PC-9 (cell line): Measurements from ENCODE around the gene OLR1. TPM values are rescaled to one million over a fixed set of nuclear protein-coding genes. Genes with fewer than 3 reads are reported as not detected.

Experiments
- BruUV-seq: library from RNA; stranded (reverse); fragments of 400-500 nt; replicated peaks from 2 replicates; lab custom pipeline; 2021; lab: Mats Ljungman, UMichigan
- CTCF ChIA-PET: fragments of 300-600 bp; sonication (Branson Sonifier 250); formaldehyde crosslinking; loops from one replicate; lab custom pipeline; 2022; ENCODE audit warnings: antibody characterized with exemption; lab: Charles Lee
- POLR2A ChIA-PET: fragments of 300-600 bp; sonication (Branson Sonifier 250); formaldehyde crosslinking; loops from one replicate; lab custom pipeline; 2022; ENCODE audit warnings: antibody characterized with exemption; ENCODE audit not compliant: unreplicated experiment; lab: Charles Lee
- DNase-seq, 2 experiments: peaks; one replicate each; pipeline versions ENCODE4 v3.0.0 to v3.0.0-alpha.2; 2015 to 2022; ENCODE audit warnings: mixed read lengths in 1 of 2
- H2AFZ ChIP-seq: fragments of 200-600 bp; sonication (generic); 2 replicates; pipeline ENCODE4 v1.8.1; 2017; ENCODE audit warnings: antibody characterized with exemption
- H3F3A ChIP-seq: fragments of 200-600 bp; sonication (generic); 2 replicates; pipeline ENCODE4 v1.8.1; 2017; ENCODE audit warnings: antibody characterized with exemption, mild to moderate bottlenecking, low read depth; ENCODE audit not compliant: insufficient read depth
- H3K27ac ChIP-seq: fragments of 200-600 bp; sonication (generic); 2 replicates; pipeline ENCODE4 v1.6.1; 2016; ENCODE audit warnings: mixed run types
- H3K27me3 ChIP-seq: fragments of 200-600 bp; sonication (generic); 2 replicates; pipeline ENCODE4 v1.6.1; 2016; ENCODE audit warnings: low read depth, mixed run types; ENCODE audit not compliant: insufficient read depth
- H3K36me3 ChIP-seq: fragments of 200-600 bp; sonication (generic); 2 replicates; pipeline ENCODE4 v1.6.1; 2016; ENCODE audit warnings: low read depth, mixed run types
- H3K4me1 ChIP-seq: fragments of 200-600 bp; sonication (generic); replicated peaks from 2 replicates; pipeline ENCODE4 v1.6.1; 2016; ENCODE audit warnings: mixed run types; ENCODE audit not compliant: insufficient read depth
- H3K4me2 ChIP-seq: fragments of 200-600 bp; sonication (generic); 2 replicates; pipeline ENCODE4 v1.6.1; 2017; ENCODE audit warnings: mixed run types
- H3K4me3 ChIP-seq: fragments of 200-600 bp; sonication (generic); 2 replicates; pipeline ENCODE4 v1.6.1; 2016; ENCODE audit warnings: mixed run types
- H3K79me2 ChIP-seq: fragments of 200-600 bp; sonication (generic); 2 replicates; pipeline ENCODE4 v1.6.1; 2017; ENCODE audit warnings: low read depth, mixed run types
- H3K9me2 ChIP-seq: fragments of 200-600 bp; sonication (generic); 2 replicates; pipeline ENCODE4 v1.8.1; 2017; ENCODE audit warnings: mild to moderate bottlenecking; ENCODE audit not compliant: insufficient read depth
- H3K9me3 ChIP-seq: fragments of 200-600 bp; sonication (generic); 2 replicates; pipeline ENCODE4 v1.8.1; 2016; ENCODE audit warnings: low read depth; ENCODE audit not compliant: insufficient read depth
- H4K20me1 ChIP-seq: fragments of 200-600 bp; sonication (generic); 2 replicates; pipeline ENCODE4 v1.8.1; 2017; ENCODE audit not compliant: insufficient read depth
- CTCF ChIP-seq: fragments of 200-600 bp; sonication (generic); conservative IDR thresholded peaks from 2 replicates; pipeline ENCODE4 v1.6.1; 2017; ENCODE audit warnings: mixed run types, antibody characterized with exemption, mild to moderate bottlenecking, moderate library complexity
- EZH2 ChIP-seq: fragments of 200-600 bp; sonication (generic); IDR thresholded peaks from 2 replicates; pipeline ENCODE4 v1.8.0; 2017; ENCODE audit warnings: antibody characterized with exemption, low read depth
- intact Hi-C: fragments of 100-400 bp; cut with micrococcal nuclease; formaldehyde crosslinking; loops from one replicate; pipeline ENCODE4 v1.10.0; 2022; ENCODE audit not compliant: unreplicated experiment
- total RNA-seq: library from RNA; stranded (reverse); gene quantifications from 2 replicates; pipeline ENCODE4 v1.2.3, GENCODE V29; 2021

The OLR1 gene
- total RNA-seq, 1 experiment from 2014 or later, result 22.4 TPM

- ChIA-PET POLR2A (interaction anchor here (0.6 kb wide), 1 partner anchor 246 kb away, joined by 6 read pairs; no protein-coding TSS in a partner anchor), CTCF (interaction anchor here (0.6 to 1.0 kb wide), 3 partner anchors 109 to 383 kb away, joined by 3 to 16 read pairs (median 3); no protein-coding TSS in a partner anchor)
- Histone ChIP-seq H3K9me2 (no peaks in the 10 kb centered on the region), H3K4me3 (no peak overlapping the region), H2AFZ (no peak overlapping the region), H3K79me2 (no peaks in the 10 kb centered on the region), H3K36me3 (no peaks in the 10 kb centered on the region), H3K4me2 (no peak overlapping the region), H3K27ac (no peak overlapping the region), H3K9me3 (no peaks in the 10 kb centered on the region), H3K27me3 (no peaks in the 10 kb centered on the region), H3F3A (peaks cover 6% of the 10 kb centered on the region; the same call in 1 of the 2 replicates), H4K20me1 (no peaks in the 10 kb centered on the region), H3K4me1 (peaks cover 18% of the 10 kb centered on the region)
- intact Hi-C loops, result no loop called here
- no peak for DNase-seq
- no TSS peak for BruUV-seq
- TF ChIP-seq CTCF, result no peak
- TF ChIP-seq EZH2, result no peak
Measured at GRCh38 chr12:10132850-10133370, 39.0 kb downstream of the OLR1 start.

- Histone ChIP-seq H2AFZ (no peak overlapping the region), H4K20me1 (no peaks in the 10 kb centered on the region), H3K4me2 (no peak overlapping the region), H3F3A (peaks cover 6% of the 10 kb centered on the region; the same call in 1 of the 2 replicates), H3K4me1 (peaks cover 18% of the 10 kb centered on the region), H3K36me3 (no peaks in the 10 kb centered on the region), H3K9me3 (no peaks in the 10 kb centered on the region), H3K4me3 (no peak overlapping the region), H3K27ac (no peak overlapping the region), H3K79me2 (no peaks in the 10 kb centered on the region), H3K9me2 (no peaks in the 10 kb centered on the region), H3K27me3 (no peaks in the 10 kb centered on the region)
- intact Hi-C loops, result no loop called here
- no peak for DNase-seq
- POLR2A ChIA-PET, result no interaction called here
- CTCF ChIA-PET, result interaction anchor here (1.7 kb wide), 1 partner anchor 121 kb away, joined by 5 read pairs; no protein-coding TSS in a partner anchor
- BruUV-seq, result no TSS peak
- TF ChIP-seq CTCF (no peak), EZH2 (no peak)
Measured at GRCh38 chr12:10131111-10131690, 40.7 kb downstream of the OLR1 start.

GRCh38 chr12:10130042-10130441 lies 41.9 kb downstream of the OLR1 start, which contains the start of gene CLEC7A:
Gene CLEC7A (minus strand): TSS chr12:10130199. CDS start chr12:10130082, 117 bp downstream.
- BruUV-seq, result no TSS peak
- Histone ChIP-seq H3K79me2 (no peaks in the 10 kb centered on the region), H3K9me3 (no peaks in the 10 kb centered on the region), H3K36me3 (no peaks in the 10 kb centered on the region), H4K20me1 (no peaks in the 10 kb centered on the region), H3F3A (peaks cover 6% of the 10 kb centered on the region; the same call in 1 of the 2 replicates), H3K4me3 (no peak within 1 kb of the TSS), H3K27ac (peak within 1 kb of the TSS; percentile 21; the same call in 1 of the 2 replicates), H2AFZ (no peak within 1 kb of the TSS), H3K4me2 (peak within 1 kb of the TSS; percentile 13), H3K4me1 (peaks cover 18% of the 10 kb centered on the region), H3K9me2 (no peaks in the 10 kb centered on the region), H3K27me3 (no peaks in the 10 kb centered on the region)
- POLR2A ChIA-PET, result interaction anchor here (0.6 kb wide), 1 partner anchor 85 kb away, joined by 3 read pairs; no protein-coding TSS in a partner anchor
- intact Hi-C loops, result no loop called here
- TF ChIP-seq EZH2, result no peak
- no peak for TF ChIP-seq CTCF
- CTCF ChIA-PET, result interaction anchor here (1.1 to 1.7 kb wide), 2 partner anchors 10 to 120 kb away, joined by 3 to 5 read pairs; no protein-coding TSS in a partner anchor
- peak in 1 of 2 experiments; percentile 68 for DNase-seq
